ENCODE results near the gene ECHDC3.

Gene ECHDC3

GRCh38 chr10:11757454-11757820 is 15.3 kb downstream of the ECHDC3 start:
- no peak for TF ChIP-seq CTCF (IDR thresholded peaks at IDR 0.05; ENCODE audit: extremely low read depth, insufficient read depth, missing control alignments)
- no peak for DNase-seq (ENCODE audit: low spot score)
- in situ Hi-C loops (cut with MboI; ENCODE audit: low pct_unique_long_range_greater_than_20kb, low sequenced_read_pairs, unreplicated experiment), result no loop called here

- TF ChIP-seq CTCF (IDR thresholded peaks at IDR 0.05; ENCODE audit: extremely low read depth, insufficient read depth, missing control alignments), result peak; percentile 96
- peak; percentile 89 for DNase-seq (ENCODE audit: low spot score)
- in situ Hi-C loops (cut with MboI; ENCODE audit: low pct_unique_long_range_greater_than_20kb, low sequenced_read_pairs, unreplicated experiment), result no loop called here
Observed at GRCh38 chr10:11757821-11758463, 15.8 kb downstream of the ECHDC3 start.

- no peak for DNase-seq (ENCODE audit: low spot score)
- no peak for TF ChIP-seq CTCF (IDR thresholded peaks at IDR 0.05; ENCODE audit: extremely low read depth, insufficient read depth, missing control alignments)
- in situ Hi-C loops (cut with MboI; ENCODE audit: low pct_unique_long_range_greater_than_20kb, low sequenced_read_pairs, unreplicated experiment), result no loop called here
Observed at GRCh38 chr10:11758527-11759236, 16.5 kb downstream of the ECHDC3 start.

- in situ Hi-C loops (cut with MboI; ENCODE audit: low pct_unique_long_range_greater_than_20kb, low sequenced_read_pairs, unreplicated experiment), result no loop called here
- no peak for DNase-seq (ENCODE audit: low spot score)
- TF ChIP-seq CTCF (IDR thresholded peaks at IDR 0.05; ENCODE audit: extremely low read depth, insufficient read depth, missing control alignments), result no peak
Observed at GRCh38 chr10:11759347-11759746, 17.2 kb downstream of the ECHDC3 start.

GRCh38 chr10:11760151-11760550 is 18.0 kb downstream of the ECHDC3 start:
- TF ChIP-seq CTCF (IDR thresholded peaks at IDR 0.05; ENCODE audit: extremely low read depth, insufficient read depth, missing control alignments), result no peak

GRCh38 chr10:11760861-11761260 is 18.7 kb downstream of the ECHDC3 start:
- in situ Hi-C loops (cut with MboI; ENCODE audit: low pct_unique_long_range_greater_than_20kb, low sequenced_read_pairs, unreplicated experiment), result no loop called here
- no peak for DNase-seq (ENCODE audit: low spot score)
- no peak for TF ChIP-seq CTCF (IDR thresholded peaks at IDR 0.05; ENCODE audit: extremely low read depth, insufficient read depth, missing control alignments)

More at GRCh38 chr10:11760151-11760550, 18.0 kb downstream of the ECHDC3 start:
- DNase-seq (ENCODE audit: low spot score), result no peak
- in situ Hi-C loops (cut with MboI; ENCODE audit: low pct_unique_long_range_greater_than_20kb, low sequenced_read_pairs, unreplicated experiment), result no loop called here

Measured in GM13977 (cell line).